Activated naive CD8-positive, alpha-beta T cell treated with anti-CD3 and anti-CD28 coated beads, Interleukin-2, amount 50 U/mL, for 24 hours (primary cell): ENCODE data around the gene FLNC.

Experiments used
- ATAC-seq: fragments of 150-1000 bp; cut with Tn5 transposase; one replicate; pipeline ENCODE4 v1.10.0; 2021
- DNase-seq: peaks from one replicate; pipeline ENCODE4 v3.0.0; 2021
- H3K27ac Mint-ChIP-seq: one replicate; pipeline ENCODE4 v1.8.0; 2021; ENCODE audit warnings: mild to moderate bottlenecking, mixed read lengths
- H3K27me3 Mint-ChIP-seq: one replicate; pipeline ENCODE4 v1.8.0; 2021; ENCODE audit warnings: mixed read lengths
- H3K36me3 Mint-ChIP-seq: one replicate; pipeline ENCODE4 v1.8.0; 2021; ENCODE audit warnings: low read depth, mixed read lengths
- H3K4me1 Mint-ChIP-seq: one replicate; pipeline ENCODE4 v1.8.0; 2021; ENCODE audit warnings: mixed read lengths
- H3K4me3 Mint-ChIP-seq: one replicate; pipeline ENCODE4 v1.8.0; 2021; ENCODE audit warnings: mild to moderate bottlenecking, moderate library complexity, mixed read lengths
- H3K9me3 Mint-ChIP-seq: one replicate; pipeline ENCODE4 v1.8.0; 2021; ENCODE audit warnings: mixed read lengths

FLNC gene

DNA sequence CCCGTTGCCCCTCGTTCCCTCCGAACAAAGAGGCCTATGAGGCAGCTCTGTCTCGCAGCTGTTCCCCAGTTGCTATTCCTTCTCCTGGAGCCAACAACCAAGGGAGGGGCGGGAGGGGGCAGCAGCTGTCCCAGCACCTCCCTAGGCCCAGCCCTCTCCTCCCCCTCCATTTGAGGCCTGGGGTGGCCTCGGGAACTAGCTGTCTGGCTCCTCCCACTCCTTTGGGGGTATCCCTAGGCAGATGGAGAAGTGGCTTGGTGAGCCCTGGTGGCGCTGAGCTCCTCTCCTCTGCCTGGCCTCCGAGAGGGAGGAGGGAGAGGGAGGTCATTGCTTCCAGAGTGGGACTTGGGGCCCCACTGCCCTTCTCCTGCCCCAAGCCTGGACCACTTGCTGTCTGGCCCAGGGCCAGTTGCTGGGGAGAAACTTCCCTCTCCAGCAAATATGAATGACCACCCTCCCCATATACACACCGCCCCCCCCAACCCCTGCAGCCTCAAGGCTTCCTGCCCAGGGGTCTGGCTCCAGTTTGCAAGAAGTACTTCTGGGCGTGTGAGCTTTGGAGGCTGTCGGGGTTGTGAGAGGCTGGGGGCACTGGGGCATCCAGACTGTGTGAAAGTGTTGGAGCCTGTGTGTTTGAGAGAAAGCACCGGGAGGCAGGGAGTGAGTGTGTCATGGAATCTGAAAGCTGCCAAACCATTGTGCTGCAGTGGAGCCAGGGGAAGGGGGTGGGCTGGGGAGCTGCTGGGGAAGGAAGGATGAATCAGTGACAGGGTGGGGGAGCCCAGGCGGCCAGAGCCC lies 3.1 kb downstream of the FLNC start:
- Mint-ChIP-seq H3K36me3 (no peaks in the 10 kb centered on the region), H3K27me3 (peaks cover 30% of the 10 kb centered on the region), H3K9me3 (no peaks in the 10 kb centered on the region), H3K4me1 (peaks cover 18% of the 10 kb centered on the region), H3K27ac (no peak overlapping the region), H3K4me3 (no peak overlapping the region)
- DNase-seq (no peak), ATAC-seq (no peak)

DNA sequence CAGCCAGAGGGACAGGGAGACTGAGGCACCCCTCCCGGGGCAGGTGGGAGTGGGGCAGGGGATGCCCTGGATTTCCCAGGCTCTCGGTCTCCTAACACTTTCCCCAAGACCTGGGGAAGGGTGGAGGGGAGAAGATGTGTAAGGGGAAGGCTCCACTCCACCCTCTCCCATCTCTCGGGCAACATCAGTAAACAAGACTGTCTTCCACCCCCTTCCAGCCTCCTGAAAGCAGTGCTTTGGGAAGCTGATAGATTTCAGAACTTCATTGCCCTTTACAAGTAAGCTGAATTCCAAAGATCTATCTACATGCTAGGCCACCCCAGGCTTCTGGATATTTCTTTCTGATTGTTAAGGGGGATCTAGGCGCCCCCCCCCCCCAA lies 3.7 kb downstream of the FLNC start:
- peaks cover 18% of the 10 kb centered on the region for H3K4me1 Mint-ChIP-seq
- no peak for ATAC-seq
- no peak overlapping the region for H3K27ac Mint-ChIP-seq

DNA sequence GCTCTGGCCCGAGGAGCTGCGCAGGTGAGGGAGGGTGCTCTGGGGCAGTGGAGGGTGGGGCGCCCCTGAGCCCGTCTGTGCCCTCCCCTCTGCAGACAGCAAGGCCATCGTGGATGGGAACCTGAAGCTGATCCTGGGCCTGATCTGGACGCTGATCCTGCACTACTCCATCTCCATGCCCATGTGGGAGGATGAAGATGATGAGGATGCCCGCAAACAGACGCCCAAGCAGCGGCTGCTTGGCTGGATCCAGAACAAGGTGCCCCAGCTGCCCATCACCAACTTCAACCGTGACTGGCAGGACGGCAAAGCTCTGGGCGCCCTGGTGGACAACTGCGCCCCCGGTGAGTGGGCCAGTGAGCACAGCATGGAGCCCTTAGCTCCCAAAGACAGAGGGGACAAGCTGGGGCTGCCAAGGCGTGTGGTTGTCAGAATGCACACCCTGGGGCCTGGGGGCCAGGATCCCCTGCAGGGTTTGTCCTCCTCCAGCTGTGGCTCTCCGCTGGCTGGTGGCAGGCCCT lies 5.1 kb downstream of the FLNC start:
- no peak for ATAC-seq
- peaks cover 15% of the 10 kb centered on the region for H3K27me3 Mint-ChIP-seq
- no peaks in the 10 kb centered on the region for H3K36me3 Mint-ChIP-seq
- H3K4me1 Mint-ChIP-seq, result peaks cover 12% of the 10 kb centered on the region
- DNase-seq, result no peak
- H3K27ac Mint-ChIP-seq, result no peak overlapping the region
- no peaks in the 10 kb centered on the region for H3K9me3 Mint-ChIP-seq
- no peak overlapping the region for H3K4me3 Mint-ChIP-seq

More for the DNA sequence above, 3.7 kb downstream of the FLNC start:
- H3K27me3 Mint-ChIP-seq, result peaks cover 24% of the 10 kb centered on the region
- no peak overlapping the region for H3K4me3 Mint-ChIP-seq
- H3K9me3 Mint-ChIP-seq, result no peaks in the 10 kb centered on the region
- no peaks in the 10 kb centered on the region for H3K36me3 Mint-ChIP-seq
- no peak for DNase-seq

DNA sequence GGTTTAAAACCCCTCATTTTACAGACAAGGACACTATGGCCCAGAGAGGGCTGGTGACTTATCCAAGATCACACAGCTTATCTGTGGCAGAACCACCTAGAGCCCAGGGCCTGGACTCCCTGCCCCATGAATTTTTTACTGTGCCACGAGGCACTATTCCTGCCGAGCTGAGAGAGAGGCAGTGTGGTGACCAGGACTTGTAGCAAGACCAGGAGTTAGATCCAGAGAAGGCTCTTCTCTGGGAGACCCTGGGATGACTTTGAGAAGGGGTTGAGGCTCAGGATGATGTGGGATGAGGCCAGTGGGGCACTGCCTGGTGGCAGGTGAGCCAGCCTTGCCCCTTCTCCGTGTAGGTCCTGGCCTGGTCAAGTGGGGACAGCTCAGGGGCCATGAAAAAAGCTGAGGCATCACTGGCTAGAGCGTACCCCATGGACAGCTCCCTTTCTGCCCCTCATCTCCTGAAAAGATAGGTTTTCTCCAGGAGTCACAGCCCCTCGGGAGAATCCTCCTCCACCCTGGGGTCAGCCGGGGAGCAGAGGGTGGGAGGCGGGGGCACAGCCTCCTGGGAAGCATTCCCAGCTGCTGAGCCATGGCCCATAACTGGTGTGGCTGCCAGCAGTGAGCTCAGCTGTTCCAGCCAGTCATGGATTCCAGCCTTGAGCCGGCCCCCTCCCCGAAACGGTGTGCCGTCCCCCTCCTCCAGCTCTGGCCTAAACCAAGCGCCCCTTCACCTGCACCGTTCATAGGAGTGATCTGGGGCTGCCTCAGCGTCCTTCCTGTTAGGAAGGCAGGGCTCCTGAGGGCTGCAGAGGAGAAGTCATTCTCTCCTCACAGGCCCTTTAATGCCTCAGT lies 5.8 kb downstream of the FLNC start:
- ATAC-seq (no peak), DNase-seq (no peak)
- no peaks in the 10 kb centered on the region for H3K9me3 Mint-ChIP-seq
- no peaks in the 10 kb centered on the region for H3K36me3 Mint-ChIP-seq
- H3K27me3 Mint-ChIP-seq, result peaks cover 9% of the 10 kb centered on the region
- peaks cover 6% of the 10 kb centered on the region for H3K4me1 Mint-ChIP-seq
- no peak overlapping the region for H3K4me3 Mint-ChIP-seq
- H3K27ac Mint-ChIP-seq, result no peak overlapping the region

DNA sequence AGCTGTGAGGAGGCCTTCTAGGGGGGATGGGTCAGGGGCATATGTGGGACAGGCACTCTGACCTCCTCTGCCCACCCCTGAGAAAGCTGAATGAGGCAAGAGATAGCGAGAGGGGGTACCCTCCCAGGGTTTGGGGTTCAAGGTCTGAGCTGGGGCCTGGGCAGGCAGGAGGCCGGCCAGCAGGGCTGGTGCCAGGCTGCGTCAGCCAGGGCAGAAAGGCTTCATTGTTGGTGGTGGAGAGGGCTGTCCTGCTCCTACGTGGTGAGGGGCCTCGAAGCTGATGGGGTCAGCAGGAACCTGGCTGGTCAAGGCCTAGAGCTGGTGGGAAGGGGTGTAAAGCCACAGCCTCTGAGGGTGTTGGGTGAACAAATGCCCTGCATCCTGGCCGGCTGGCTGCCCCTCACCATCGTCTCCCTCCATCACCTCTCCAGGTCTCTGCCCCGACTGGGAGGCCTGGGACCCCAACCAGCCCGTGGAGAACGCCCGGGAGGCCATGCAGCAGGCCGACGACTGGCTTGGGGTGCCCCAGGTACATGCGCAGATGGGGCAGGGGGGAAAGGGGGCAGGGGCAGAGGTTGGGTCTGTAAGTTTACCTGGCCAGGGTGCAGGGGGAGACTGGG lies 6.6 kb downstream of the FLNC start:
- Mint-ChIP-seq H3K27me3 (peaks cover 2% of the 10 kb centered on the region), H3K36me3 (no peaks in the 10 kb centered on the region), H3K4me1 (peaks cover 3% of the 10 kb centered on the region), H3K4me3 (no peak overlapping the region), H3K27ac (no peak overlapping the region), H3K9me3 (no peaks in the 10 kb centered on the region)
- DNase-seq, result no peak
- ATAC-seq, result no peak

DNA sequence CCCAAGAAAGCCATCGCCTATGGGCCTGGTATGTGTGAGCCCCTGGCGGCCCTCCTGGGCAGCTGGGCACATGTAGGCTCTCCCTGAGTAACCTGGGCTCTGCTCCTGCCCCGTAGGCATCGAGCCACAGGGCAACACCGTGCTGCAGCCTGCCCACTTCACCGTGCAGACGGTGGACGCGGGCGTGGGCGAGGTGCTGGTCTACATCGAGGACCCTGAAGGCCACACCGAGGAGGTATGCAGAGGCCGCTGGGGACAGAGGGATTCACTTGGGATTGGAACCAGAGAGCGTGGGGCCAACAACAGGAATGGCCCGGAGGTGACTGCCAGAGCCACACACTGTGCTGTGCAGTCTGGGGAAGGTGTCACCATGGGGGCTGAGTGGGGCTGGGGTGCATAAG lies 7.3 kb downstream of the FLNC start:
- H3K36me3 Mint-ChIP-seq, result no peaks in the 10 kb centered on the region
- H3K27ac Mint-ChIP-seq, result no peak overlapping the region
- H3K4me3 Mint-ChIP-seq, result no peak overlapping the region
- no peak for ATAC-seq
- H3K9me3 Mint-ChIP-seq, result no peaks in the 10 kb centered on the region
- H3K4me1 Mint-ChIP-seq, result peaks cover 4% of the 10 kb centered on the region
- no peaks in the 10 kb centered on the region for H3K27me3 Mint-ChIP-seq
- no peak for DNase-seq

DNA sequence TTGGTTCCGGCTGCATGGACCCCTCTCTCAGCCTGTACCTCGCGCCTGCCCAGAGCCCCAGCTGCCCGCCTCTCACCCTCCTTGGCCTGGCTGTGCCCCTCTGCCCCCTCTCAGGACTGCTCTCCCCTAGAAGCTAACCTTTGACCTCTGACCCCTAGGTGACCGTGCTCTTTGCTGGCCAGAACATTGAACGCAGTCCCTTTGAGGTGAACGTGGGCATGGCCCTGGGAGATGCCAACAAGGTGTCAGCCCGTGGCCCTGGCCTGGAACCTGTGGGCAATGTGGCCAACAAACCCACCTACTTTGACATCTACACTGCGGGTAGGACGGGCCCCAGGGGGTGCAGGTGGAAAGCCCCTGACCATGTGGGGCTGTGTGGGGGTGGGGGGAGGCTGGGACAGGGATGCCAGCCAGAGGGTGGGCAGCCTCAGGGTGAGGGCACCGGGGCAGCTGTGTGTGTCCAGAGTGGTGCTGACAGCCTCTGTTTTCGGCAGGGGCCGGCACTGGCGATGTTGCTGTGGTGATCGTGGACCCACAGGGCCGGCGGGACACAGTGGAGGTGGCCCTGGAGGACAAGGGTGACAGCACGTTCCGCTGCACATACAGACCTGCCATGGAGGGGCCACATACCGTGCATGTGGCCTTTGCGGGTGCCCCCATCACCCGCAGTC lies 8.0 kb downstream of the FLNC start:
- no peak for DNase-seq
- H3K27me3 Mint-ChIP-seq, result no peaks in the 10 kb centered on the region
- H3K27ac Mint-ChIP-seq, result no peak overlapping the region
- ATAC-seq, result no peak
- H3K4me3 Mint-ChIP-seq, result no peak overlapping the region
- peaks cover 4% of the 10 kb centered on the region for H3K4me1 Mint-ChIP-seq
- no peaks in the 10 kb centered on the region for H3K36me3 Mint-ChIP-seq
- no peaks in the 10 kb centered on the region for H3K9me3 Mint-ChIP-seq

DNA sequence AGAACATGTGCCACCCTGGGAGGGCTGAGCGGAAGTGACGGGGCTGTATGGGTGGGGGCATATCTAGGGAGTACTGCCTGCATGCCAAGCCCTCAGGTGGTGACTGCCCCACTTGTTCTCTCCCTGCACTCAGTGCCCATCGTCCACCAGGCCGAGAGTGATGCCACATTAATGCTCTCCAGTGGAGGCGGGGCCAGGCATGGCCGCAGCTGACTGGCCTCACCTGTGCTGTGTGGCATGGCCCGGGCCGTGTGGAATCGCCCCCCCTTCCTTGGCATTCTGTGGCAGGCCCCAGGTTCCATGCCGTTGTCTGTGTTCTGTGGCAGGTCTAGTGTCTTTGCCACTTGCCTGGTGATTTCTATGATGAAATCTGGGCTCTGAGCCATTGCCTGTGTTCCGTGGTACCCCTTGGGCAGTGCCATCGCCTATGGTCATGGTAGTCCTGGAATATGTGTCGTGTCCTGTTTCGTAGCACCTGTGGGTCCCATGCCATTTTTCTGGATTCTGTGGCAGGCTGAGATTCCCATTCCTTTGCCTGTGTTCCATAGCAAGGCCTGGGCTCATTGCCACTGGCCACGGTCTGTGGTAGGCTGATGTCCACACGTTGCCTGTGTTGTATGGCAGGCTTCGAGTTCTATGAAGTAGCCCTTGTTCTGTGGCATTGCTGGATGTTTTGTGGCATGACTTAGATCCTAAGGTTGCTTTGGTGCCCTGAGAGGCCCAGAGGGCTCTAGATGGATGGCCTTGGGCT lies 8.9 kb downstream of the FLNC start:
- Mint-ChIP-seq H3K4me1 (peaks cover 4% of the 10 kb centered on the region), H3K4me3 (no peak overlapping the region), H3K27me3 (no peaks in the 10 kb centered on the region), H3K9me3 (no peaks in the 10 kb centered on the region), H3K27ac (no peak overlapping the region), H3K36me3 (no peaks in the 10 kb centered on the region)
- ATAC-seq (no peak), DNase-seq (no peak)

DNA sequence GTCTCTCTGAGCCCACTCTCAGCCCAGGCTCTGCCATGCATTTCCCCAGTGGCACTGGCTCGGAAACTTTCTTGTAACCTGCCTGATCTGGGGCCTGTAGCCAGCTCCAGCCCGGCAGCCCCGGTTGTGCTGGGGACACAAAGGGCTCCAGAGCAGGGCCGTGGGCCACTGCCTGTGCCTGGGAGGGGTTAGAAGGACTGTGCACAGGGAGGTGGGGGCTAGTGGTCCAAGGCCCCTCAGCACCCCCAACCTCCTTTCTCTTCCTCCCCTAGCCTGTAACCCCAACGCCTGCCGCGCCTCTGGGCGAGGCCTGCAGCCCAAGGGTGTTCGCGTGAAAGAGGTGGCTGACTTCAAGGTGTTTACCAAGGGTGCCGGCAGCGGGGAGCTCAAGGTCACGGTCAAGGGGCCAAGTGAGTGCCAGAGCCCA lies 9.6 kb downstream of the FLNC start:
- DNase-seq (no peak), ATAC-seq (no peak)
- Mint-ChIP-seq H3K9me3 (no peaks in the 10 kb centered on the region), H3K4me3 (no peak overlapping the region), H3K36me3 (no peaks in the 10 kb centered on the region), H3K27ac (no peak overlapping the region), H3K27me3 (no peaks in the 10 kb centered on the region), H3K4me1 (peaks cover 4% of the 10 kb centered on the region)

DNA sequence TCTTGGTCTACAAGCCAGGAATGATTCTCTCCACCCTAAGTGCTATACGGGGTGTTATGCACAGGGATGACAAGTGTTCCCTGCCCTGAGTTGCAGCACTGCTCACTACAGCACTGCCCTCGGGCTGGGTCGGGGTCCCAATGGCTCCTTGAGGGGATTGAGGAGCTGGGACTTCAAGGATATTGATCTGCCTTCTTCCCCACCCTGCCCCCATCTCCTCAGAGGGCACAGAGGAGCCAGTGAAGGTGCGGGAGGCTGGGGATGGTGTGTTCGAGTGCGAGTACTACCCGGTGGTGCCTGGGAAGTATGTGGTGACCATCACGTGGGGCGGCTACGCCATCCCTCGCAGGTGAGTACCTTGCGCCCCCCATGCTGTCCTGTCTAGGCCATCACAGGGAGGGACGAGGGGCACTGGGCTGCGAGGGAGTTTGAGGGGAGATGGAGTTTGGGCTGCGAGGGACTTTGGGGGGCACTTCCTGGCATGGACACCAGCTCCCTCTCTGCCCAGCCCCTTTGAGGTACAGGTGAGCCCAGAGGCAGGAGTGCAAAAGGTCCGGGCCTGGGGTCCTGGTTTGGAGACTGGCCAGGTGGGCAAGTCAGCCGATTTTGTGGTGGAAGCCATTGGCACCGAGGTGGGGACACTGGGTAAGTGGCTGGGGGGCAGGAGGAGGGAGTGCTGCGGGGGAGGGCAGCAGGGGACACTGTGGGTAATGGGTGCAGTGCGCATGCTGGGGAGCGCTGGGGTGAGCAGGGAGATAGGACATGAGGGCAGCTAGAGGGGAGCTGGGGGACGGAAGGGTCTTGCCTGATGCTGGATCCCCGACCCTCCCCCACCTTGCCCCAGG lies 10.3 kb downstream of the FLNC start:
- Mint-ChIP-seq H3K27ac (no peak overlapping the region), H3K36me3 (no peaks in the 10 kb centered on the region), H3K27me3 (no peaks in the 10 kb centered on the region), H3K4me1 (peaks cover 4% of the 10 kb centered on the region), H3K9me3 (no peaks in the 10 kb centered on the region), H3K4me3 (no peak overlapping the region)
- ATAC-seq (no peak), DNase-seq (no peak)

DNA sequence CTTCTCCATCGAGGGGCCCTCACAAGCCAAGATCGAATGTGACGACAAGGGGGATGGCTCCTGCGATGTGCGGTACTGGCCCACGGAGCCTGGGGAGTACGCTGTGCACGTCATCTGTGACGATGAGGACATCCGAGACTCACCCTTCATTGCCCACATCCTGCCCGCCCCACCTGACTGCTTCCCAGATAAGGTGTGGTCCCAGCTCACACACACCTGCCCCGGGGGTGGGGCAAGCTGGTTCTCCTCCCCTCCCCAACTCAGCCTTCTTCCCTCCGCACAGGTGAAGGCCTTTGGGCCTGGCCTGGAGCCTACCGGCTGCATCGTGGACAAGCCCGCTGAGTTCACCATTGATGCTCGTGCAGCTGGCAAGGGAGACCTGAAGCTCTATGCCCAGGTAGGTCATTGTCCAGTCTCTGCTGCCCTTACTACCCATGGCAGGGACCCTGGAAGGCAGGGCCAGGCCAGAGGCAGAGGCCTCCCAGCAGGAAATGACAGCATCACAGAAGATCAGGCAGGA lies 11.0 kb downstream of the FLNC start:
- H3K4me3 Mint-ChIP-seq, result no peak overlapping the region
- no peak for ATAC-seq
- peaks cover 4% of the 10 kb centered on the region for H3K4me1 Mint-ChIP-seq
- no peak for DNase-seq
- no peak overlapping the region for H3K27ac Mint-ChIP-seq
- H3K36me3 Mint-ChIP-seq, result no peaks in the 10 kb centered on the region
- no peaks in the 10 kb centered on the region for H3K27me3 Mint-ChIP-seq
- no peaks in the 10 kb centered on the region for H3K9me3 Mint-ChIP-seq

DNA sequence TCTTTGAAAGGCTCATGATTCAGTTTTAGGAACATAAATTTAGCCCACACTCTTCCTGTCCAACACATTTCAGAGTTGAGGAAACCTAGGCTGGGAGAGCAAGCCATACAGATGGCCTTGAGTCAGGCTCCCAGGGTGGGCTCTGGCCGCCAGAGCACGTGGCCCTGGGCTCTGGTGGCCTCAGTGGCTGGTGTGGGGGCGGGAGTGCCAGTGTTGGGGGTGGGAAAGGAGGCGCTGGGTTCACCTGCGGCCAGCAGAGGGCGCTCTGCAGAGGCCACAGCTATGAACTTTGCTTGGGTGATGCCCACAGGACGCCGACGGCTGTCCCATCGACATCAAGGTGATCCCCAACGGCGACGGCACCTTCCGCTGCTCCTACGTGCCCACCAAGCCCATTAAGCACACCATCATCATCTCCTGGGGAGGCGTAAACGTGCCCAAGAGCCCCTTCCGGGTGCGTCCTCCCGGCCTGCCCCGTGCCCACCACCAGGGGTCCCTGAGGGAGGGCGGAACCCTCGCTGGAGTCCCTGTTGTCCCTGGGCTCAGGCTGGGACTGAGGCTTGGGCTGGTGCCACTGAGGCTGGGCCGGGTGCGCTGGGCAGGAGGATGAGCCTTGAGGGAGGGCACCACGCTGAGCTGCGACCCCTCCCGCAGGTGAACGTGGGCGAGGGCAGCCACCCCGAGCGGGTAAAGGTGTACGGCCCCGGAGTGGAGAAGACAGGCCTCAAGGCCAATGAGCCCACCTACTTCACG lies 11.9 kb downstream of the FLNC start:
- H3K9me3 Mint-ChIP-seq, result no peaks in the 10 kb centered on the region
- no peaks in the 10 kb centered on the region for H3K27me3 Mint-ChIP-seq
- no peak overlapping the region for H3K27ac Mint-ChIP-seq
- no peaks in the 10 kb centered on the region for H3K36me3 Mint-ChIP-seq
- ATAC-seq (peak; percentile 44), DNase-seq (peak; percentile 64)
- H3K4me1 Mint-ChIP-seq, result peaks cover 4% of the 10 kb centered on the region
- H3K4me3 Mint-ChIP-seq, result no peak overlapping the region
